GM10266 (cell line): ENCODE measurements around the gene SYCE1L.

ENCODE experiments used
- DNase-seq: peaks from one replicate; pipeline ENCODE4 v3.0.0; 2012; ENCODE audit errors: extremely low spot score
- TF ChIP-seq, protein P1 (sequence below): IDR thresholded peaks from 2 replicates; pipeline ENCODE4 v1.5.1; 2012; ENCODE audit warnings: mild to moderate bottlenecking, low read depth; ENCODE audit not compliant: control insufficient read depth, insufficient read depth; ENCODE audit errors: missing control alignments

SYCE1L gene

DNA sequence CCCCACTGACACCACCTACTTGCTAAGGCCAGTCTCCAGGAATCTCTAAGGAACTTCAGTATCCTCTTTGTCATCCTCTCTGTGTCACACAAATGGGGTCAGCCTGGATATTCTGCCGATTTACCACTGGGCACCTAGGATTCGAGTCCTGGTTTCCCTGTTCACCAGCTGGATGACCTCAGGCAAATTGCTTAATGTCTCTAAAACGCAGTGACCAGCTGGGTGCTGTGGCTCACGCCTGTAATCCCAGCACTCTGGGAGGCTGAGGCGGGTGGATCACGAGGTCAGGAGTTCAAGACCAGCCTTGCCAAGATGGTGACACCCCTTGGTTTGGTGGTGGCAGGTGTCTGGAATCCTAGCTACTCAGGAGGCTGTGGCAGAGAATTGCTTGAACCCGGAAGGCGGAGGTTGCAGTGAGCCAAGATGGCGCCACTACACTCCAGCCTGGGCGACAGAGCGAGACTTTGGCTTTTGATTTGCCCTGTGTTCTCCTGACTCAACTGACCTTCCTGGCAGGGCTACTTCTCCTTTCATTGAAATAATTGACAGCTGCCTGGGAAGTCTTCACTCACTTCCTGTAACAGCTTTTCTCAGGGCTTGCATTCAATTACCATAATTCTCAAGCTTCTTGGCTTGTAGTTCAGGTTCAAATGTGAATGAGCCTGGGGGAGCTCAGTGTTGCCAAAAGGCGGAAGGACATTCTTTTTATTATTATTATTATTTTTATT, 15.4 kb downstream of the SYCE1L start:
- no peak for DNase-seq
- TF ChIP-seq, protein P1, sequence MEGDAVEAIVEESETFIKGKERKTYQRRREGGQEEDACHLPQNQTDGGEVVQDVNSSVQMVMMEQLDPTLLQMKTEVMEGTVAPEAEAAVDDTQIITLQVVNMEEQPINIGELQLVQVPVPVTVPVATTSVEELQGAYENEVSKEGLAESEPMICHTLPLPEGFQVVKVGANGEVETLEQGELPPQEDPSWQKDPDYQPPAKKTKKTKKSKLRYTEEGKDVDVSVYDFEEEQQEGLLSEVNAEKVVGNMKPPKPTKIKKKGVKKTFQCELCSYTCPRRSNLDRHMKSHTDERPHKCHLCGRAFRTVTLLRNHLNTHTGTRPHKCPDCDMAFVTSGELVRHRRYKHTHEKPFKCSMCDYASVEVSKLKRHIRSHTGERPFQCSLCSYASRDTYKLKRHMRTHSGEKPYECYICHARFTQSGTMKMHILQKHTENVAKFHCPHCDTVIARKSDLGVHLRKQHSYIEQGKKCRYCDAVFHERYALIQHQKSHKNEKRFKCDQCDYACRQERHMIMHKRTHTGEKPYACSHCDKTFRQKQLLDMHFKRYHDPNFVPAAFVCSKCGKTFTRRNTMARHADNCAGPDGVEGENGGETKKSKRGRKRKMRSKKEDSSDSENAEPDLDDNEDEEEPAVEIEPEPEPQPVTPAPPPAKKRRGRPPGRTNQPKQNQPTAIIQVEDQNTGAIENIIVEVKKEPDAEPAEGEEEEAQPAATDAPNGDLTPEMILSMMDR: no peak

DNA sequence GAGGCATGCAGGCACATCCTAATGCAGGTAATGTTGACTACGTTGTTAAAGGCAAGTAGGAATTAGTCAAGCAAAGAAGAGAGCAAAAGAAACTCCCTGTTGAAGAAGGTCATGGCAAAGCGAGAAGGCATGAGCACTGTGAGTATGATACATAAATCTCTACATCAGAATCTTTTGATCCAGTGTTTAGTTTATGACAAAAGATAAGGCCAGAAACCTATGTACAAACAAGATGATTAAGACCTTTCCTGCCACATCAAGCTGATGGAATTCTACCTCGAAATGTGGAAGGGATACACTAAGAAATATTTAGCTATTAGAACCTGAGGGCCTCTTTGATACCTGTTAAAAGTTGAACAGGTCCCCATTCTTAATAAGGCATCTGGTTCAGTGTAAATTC, 20.2 kb downstream of the SYCE1L start:
- TF ChIP-seq, protein P1: no peak
- no peak for DNase-seq

- peak; percentile 60 for DNase-seq
- TF ChIP-seq, protein P1: no peak
Measured at GRCh38 chr16:77220427-77220826, 21.2 kb downstream of the SYCE1L start.

GRCh38 chr16:77221482-77221881, 22.3 kb downstream of the SYCE1L start:
- TF ChIP-seq, protein P1: no peak
- no peak for DNase-seq

DNA sequence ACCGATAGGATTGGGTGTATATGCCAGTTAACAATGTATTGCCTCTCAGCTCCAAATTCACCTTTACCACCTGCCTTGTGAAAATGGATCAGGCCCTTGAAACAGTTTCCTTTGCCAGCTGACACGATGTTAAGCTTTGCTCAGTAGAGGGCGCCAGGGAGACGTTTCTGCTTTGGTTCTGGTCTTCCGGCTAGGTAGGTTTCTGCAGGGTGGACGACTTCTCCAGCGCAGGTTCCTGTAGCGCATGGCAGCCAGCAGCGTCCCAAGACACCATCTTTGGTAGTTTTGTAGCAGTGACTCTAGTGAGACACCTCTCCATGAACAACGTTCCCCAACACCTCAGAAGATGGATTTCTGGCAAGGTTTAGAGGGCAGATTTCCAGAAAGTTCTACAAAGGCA, 24.0 kb downstream of the SYCE1L start:
- TF ChIP-seq, protein P1: peak; percentile 47
- DNase-seq: no peak

GRCh38 chr16:77225182-77225581, 26.0 kb downstream of the SYCE1L start:
- TF ChIP-seq, protein P1: no peak

GRCh38 chr16:77227745-77228144, 28.5 kb downstream of the SYCE1L start:
- TF ChIP-seq, protein P1: no peak
- no peak for DNase-seq

More at GRCh38 chr16:77225182-77225581, 26.0 kb downstream of the SYCE1L start:
- no peak for DNase-seq
